HG03280 (cell line): ENCODE measurements around the gene MNS1.
"Not testable (repeated sequence)": the region's sequence is repeated elsewhere in the genome, so short reads cannot be mapped to it uniquely, and the experiment has no call there.

Source experiments
- ATAC-seq: cut with Tn5 transposase; IDR thresholded peaks from one replicate; pipeline ENCODE4 v1.9.1; 2021; ENCODE audit warnings: mild to moderate bottlenecking, moderate library complexity; ENCODE audit not compliant: unreplicated experiment

The MNS1 gene

DNA sequence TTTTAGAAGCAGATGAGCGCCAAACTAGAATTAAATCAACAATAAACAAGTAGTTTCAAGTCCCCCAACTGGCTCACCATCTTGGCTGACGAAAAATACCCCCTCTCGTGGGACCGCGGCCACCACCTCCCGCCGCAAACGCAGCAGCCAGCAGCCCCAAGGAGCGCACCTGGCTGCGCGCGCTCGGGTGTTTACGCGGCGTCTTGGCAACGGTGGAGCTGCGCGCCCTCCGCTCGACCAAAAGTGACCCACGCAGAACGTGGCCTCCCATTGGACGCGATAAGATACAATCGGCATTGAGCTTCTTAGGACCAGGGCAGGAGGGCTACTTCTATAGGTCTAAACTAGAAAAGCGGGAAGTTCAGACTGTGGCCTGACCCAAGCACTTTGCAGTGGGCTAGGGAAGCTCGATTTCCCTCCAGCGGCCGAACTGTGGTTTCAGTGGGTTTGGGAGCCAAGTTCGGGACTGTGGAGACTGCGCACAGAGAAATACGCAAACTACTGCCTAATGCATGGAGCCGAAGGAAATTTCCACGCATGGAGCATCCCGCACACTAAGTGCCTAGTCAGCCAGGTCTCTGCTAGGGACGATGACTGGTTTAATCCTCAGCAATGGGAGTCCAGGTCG, at the start of gene MNS1:
Gene MNS1, minus strand, starts transcription at position 245 of the 628 bp plus-strand sequence. Its CDS starts 165 bp downstream, at position 80.
- ATAC-seq: peak; percentile 99

DNA sequence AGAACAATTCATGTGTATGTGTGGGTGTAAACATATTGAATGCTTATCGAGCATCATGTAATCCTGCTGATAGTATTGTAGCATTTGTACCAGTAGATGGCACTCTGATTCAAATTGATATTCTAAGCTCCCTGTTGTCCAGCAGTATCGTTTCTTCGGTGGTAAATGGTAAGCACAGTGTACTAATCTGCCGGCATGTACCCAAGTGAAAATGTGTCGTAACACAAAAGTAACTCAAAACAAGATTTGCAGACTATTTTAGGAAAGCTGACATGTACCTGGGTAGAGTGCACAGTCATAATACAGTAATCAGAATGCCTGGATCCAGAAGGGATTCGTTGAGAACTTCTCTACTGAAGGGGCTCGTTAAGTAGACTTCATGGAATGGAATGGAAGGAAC, 31.7 kb upstream of the MNS1 start:
- ATAC-seq: no peak

DNA sequence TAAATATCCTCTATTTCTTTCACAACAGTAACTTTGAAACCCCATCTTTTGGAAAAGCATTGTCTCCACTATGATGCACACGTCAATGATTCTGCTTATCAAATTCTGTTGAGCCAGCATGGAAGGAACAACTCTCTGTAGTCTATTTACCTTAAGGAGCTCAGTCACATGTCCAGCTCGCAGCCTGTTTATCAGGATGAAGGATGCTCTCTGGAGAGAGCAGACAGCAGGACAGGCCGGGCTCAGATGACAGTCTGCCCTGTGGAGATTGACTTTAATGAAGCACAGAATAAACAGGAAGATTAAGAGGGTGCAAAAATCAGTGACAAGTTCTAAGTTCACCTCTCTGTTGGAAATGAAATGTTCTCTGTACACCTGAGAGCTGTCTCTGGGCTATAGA, 30.6 kb upstream of the MNS1 start:
- no peak for ATAC-seq

GRCh38 chr15:56495053-56495452, 30.1 kb upstream of the MNS1 start:
- no peak for ATAC-seq

GRCh38 chr15:56492791-56493555, 28.0 kb upstream of the MNS1 start:
- ATAC-seq: no peak

- ATAC-seq: no peak
Measured at GRCh38 chr15:56492236-56492635, 27.3 kb upstream of the MNS1 start.

DNA sequence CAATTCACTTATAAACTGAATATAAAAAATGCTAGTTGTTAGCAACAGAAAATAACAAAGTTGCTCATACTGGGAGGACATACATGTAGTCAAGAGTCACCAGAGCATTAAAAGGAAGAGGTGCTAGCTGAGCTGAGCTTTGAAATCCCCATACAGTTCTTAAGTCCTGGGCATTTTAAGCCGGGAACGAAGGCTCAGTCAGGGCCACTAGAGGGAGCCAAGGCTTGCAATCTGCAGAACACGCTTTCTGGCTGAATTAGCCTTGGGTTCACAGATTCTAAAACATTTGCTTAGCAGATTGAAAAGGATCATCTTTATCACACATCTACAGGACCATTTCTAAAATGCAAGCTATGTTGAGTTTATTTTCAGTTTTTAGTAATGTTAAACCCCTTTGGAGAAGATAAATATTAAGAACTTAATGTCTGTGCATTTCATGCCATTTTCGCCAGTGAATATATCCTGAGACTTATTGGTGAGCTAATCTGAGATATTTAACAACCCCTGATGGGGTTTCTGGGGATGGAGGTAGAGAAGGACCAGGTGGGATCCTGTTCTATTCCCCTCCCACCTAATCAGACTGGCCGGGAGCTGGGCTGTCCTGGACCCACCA, 26.3 kb upstream of the MNS1 start:
- ATAC-seq: no peak

GRCh38 chr15:56490461-56490860, 25.5 kb upstream of the MNS1 start:
- no peak for ATAC-seq

DNA sequence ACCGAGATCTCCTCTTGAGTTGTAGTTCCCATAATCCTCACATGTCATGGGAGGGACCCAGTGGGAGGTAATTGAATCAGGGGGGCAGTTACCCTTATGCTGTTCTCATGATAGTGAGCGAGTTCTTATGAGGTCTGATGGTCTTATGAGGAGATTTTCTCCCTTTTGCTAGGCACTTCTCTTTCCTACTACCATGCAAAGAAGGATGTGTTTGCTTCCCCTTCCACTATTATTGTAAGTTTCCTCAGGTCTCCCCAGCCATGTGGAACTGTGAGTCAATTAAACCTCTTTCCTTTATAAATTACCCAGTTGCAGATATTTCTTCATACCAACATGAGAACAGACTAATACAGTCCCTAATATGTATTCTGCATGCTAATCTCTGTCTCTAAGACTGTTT, 21.3 kb upstream of the MNS1 start:
- not testable (repeated sequence) for ATAC-seq

DNA sequence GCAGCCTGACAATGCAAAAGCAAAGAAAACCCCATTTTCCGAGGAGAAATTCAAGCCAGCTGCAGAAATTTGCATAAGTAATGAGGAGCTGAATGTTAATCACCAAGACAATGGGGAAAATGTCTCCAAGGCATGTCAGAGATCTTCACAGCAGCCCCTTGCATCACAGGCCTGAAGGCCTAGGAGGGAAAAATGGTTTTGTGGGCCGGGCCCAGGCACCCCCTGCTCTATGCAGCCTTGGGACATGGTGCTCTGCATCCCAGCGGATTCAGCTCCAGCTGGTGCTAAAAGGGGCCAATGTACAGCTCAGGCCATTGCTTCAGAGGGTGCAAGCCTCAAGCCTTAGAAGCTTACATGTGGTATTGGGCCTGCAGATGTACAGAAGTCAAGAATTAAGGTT, 20.5 kb upstream of the MNS1 start:
- not testable (repeated sequence) for ATAC-seq

- ATAC-seq: no peak
Measured at GRCh38 chr15:56484287-56484686, 19.4 kb upstream of the MNS1 start.

- ATAC-seq: no peak
Measured at GRCh38 chr15:56475351-56475750, 10.4 kb upstream of the MNS1 start.

DNA sequence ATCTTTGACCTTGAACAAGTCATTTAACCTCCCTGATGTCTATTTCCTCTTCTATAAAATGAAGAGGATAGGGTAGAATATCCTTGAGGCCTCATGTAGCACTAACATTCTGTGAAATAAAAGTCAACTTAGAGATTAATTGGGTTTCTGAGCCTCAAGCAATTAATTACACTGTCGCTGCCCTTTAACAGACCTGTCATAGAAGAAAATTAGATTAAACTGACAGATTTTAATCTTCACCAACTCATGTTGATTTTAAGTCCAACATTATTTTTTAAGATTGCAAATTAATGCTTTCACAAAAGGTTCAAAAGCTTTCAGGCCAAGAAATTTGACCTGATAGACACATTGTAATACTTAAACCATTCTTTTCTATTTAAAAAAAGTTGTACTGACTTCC, 8.1 kb upstream of the MNS1 start:
- no peak for ATAC-seq

DNA sequence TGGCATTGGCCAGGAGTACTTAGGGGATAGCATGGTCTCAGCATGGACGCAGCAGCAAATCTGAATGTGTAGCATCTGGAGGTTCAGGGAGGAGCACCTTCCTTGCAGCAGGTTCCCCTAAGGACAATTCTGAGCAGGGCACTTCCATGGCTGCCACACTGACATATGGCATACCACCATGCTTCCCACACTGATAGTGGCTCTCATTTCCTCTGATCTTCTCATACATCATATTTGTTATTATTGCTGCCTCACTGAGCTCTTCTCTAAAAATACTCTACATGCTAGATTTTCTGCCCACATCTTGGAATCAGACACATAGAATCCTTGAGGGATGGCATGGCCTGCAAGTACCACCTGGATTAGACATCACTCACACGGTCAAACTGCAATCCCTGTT, 7.3 kb upstream of the MNS1 start:
- no peak for ATAC-seq

DNA sequence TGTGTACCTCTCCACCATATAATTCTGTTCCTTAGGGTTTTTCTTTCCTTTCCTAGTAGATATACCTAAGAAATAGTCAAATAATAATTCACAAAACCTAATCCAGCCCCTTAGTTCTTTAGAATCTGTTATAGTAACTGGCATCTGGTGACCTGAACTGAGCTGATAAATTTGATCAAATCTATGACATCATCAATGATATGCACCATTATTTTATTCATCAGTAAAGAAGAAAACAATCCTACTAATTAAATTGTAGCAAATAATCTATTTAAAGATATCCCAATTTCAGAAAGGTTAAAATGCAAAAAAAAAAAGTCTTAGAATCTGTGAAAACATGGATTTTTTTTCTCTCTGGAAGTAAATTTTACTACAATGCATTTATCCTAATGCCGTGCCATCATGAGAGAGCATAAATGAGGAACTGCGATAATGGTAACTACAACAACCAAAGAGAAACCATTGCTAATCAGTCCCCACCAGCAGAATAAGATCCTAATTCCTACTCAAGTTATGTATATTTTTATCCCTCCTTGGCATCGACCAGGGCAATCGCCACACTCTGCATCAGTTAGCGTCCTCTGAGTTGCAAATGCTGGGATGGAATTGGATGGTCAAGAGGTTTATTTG, 6.6 kb upstream of the MNS1 start:
- no peak for ATAC-seq

DNA sequence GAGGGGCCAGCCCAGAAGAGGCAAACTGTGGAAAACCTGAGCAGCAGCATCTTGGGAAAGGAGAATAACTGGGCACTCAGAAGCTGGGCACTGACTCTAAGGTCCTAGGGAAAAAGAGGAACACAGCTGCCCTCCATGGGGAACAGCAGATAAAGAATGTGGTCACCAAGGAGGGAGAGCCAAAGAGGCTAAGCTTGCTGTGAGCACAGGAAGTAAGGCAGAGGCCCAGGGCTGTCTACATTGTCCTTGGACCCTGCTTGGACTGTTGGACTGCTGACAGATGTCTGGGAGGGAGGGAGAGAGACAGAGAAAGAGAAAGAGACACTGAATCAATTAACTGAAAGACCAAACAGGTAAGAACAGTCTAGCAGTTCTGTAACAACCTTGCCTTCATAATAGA, 4.5 kb upstream of the MNS1 start:
- ATAC-seq: no peak

DNA sequence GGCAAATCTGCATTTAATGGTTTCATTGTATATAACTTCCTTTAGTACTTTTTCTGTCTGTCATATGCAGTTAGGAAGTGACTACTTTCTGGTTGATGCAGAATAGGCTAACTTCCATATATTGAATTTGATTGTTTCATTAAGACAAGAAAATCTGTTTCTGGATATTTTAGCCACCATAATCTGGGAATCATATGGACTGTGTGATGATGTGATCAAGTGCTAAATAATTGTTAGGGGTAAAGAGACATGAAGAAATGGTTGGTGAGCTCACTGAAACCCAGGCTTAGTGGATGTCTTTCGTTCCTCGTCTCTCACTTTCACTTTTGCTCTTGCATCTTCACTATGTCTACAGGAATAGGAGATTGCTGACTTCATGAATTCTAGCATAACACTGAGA, 3.5 kb upstream of the MNS1 start:
- peak; percentile 34 for ATAC-seq

DNA sequence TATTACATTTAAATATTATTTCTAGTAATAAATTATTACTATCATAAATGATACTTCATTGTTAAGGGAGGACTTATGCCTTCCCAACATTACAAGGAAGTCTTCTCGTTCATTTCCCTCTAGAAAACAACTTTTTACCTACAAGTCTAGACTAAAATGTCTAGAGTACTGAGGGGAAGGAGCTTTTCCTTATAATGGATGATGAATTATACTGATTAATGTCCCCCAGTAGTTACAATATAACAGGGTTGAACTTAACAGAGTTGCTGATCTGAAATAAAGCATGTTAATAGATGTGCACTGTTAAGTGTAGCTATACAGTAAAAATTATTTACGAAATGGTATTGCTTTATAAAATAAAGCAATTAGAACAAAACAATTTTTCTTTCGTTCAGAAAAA, 2.7 kb upstream of the MNS1 start:
- ATAC-seq: no peak

- ATAC-seq: no peak
Measured at GRCh38 chr15:56460947-56461346, 4.0 kb downstream of the MNS1 start.

- no peak for ATAC-seq
Measured at GRCh38 chr15:56460071-56460470, 4.9 kb downstream of the MNS1 start.

DNA sequence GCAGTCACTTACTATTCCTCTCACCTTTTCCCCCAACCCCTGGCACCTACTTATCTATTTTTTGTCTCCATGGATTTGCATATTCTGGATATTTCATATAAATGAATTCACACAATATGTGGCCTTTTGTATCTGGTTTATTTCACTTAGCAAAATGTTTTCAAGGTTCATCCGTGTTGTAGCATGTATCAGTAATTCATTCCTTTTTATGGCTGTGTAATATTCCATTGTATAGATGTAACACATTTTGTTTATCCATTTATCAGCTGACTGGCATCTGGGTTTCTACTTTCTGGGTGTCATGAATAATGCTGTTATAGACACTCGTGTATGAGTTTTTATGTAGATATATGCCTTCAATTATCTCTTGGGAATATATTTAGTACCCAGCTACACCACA, 5.8 kb downstream of the MNS1 start:
- ATAC-seq: no peak

- no peak for ATAC-seq
Measured at GRCh38 chr15:56456229-56456628, 8.7 kb downstream of the MNS1 start.
